Astrocyte of the cerebellum (primary cell): ENCODE data around the gene PIP4K2C.
"Not testable (repeated sequence)": the region's sequence is repeated elsewhere in the genome, so short reads cannot be mapped to it uniquely, and the experiment has no call there.

Experiments
- DNase-seq: peaks from one replicate; pipeline ENCODE4 v3.0.0-alpha.2; 2011; ENCODE audit warnings: low read depth
- H3K4me3 ChIP-seq: 2 replicates; pipeline ENCODE4 v1.5.1; 2011; ENCODE audit warnings: mild to moderate bottlenecking, low read depth, low read length, moderate library complexity
- CTCF ChIP-seq: IDR thresholded peaks from 2 replicates; pipeline ENCODE4 v1.5.1; 2012; ENCODE audit warnings: low read length, low read depth, moderate library complexity, mild to moderate bottlenecking; ENCODE audit errors: missing control alignments
- in situ Hi-C: cut with HindIII; loops from 2 replicates; pipeline ENCODE4 v1.10.0; 2017; ENCODE audit warnings: low sequenced_read_pairs

Gene PIP4K2C

GRCh38 chr12:57554897-57555296 lies 36.1 kb upstream of the PIP4K2C start:
- in situ Hi-C loops, result no loop called here
- TF ChIP-seq CTCF, result no peak

GRCh38 chr12:57558864-57559263 lies 32.1 kb upstream of the PIP4K2C start:
- DNase-seq, result no peak
- H3K4me3 ChIP-seq, result no peak overlapping the region
- in situ Hi-C loops, result no loop called here
- TF ChIP-seq CTCF, result no peak

More at GRCh38 chr12:57554897-57555296, 36.1 kb upstream of the PIP4K2C start:
- no peak for DNase-seq
- no peak overlapping the region for H3K4me3 ChIP-seq

- no peak overlapping the region for H3K4me3 ChIP-seq
- no peak for DNase-seq
- in situ Hi-C loops, result no loop called here
- no peak for TF ChIP-seq CTCF
Observed at GRCh38 chr12:57560516-57560915, 30.5 kb upstream of the PIP4K2C start.

GRCh38 chr12:57561117-57561516 lies 29.9 kb upstream of the PIP4K2C start:
- in situ Hi-C loops, DNase-seq, H3K4me3 ChIP-seq: not testable (repeated sequence)

GRCh38 chr12:57563358-57563757 lies 27.6 kb upstream of the PIP4K2C start:
- no peak overlapping the region for H3K4me3 ChIP-seq
- TF ChIP-seq CTCF, result no peak
- DNase-seq, result no peak
- in situ Hi-C loops, result no loop called here

- TF ChIP-seq CTCF, result no peak
- in situ Hi-C loops, result no loop called here
- DNase-seq, result no peak
- H3K4me3 ChIP-seq, result no peak overlapping the region
Observed at GRCh38 chr12:57564178-57564740, 26.7 kb upstream of the PIP4K2C start.

- TF ChIP-seq CTCF, result no peak
- no peak for DNase-seq
- in situ Hi-C loops, result no loop called here
- no peak overlapping the region for H3K4me3 ChIP-seq
Observed at GRCh38 chr12:57568838-57569237, 22.2 kb upstream of the PIP4K2C start.
